Glutamatergic neuron (in vitro differentiated cells): ENCODE data around the gene BAG3. TPM values are rescaled to one million over a fixed set of nuclear protein-coding genes. Genes with fewer than 3 reads are reported as not detected.

Source experiments
- DNase-seq: peaks from one replicate; pipeline ENCODE4 v3.0.0; 2022
- H3K27ac Mint-ChIP-seq: one replicate; pipeline ENCODE4 v1.8.0; 2020; ENCODE audit warnings: mild to moderate bottlenecking, mixed read lengths, inconsistent platforms; ENCODE audit not compliant: unreplicated experiment
- H3K27me3 Mint-ChIP-seq: one replicate; pipeline ENCODE4 v1.8.0; 2020; ENCODE audit warnings: mild to moderate bottlenecking, moderate library complexity, mixed read lengths, inconsistent platforms; ENCODE audit not compliant: unreplicated experiment
- H3K36me3 Mint-ChIP-seq: one replicate; pipeline ENCODE4 v1.8.0; 2020; ENCODE audit warnings: mild to moderate bottlenecking, mixed read lengths, inconsistent platforms; ENCODE audit not compliant: unreplicated experiment
- H3K4me1 Mint-ChIP-seq: one replicate; pipeline ENCODE4 v1.8.0; 2020; ENCODE audit warnings: mild to moderate bottlenecking, low read depth, mixed read lengths, inconsistent platforms; ENCODE audit not compliant: unreplicated experiment
- H3K4me3 Mint-ChIP-seq: one replicate; pipeline ENCODE4 v1.8.0; 2020; ENCODE audit warnings: mild to moderate bottlenecking, mixed read lengths, inconsistent platforms; ENCODE audit not compliant: unreplicated experiment
- H3K9me3 Mint-ChIP-seq: one replicate; pipeline ENCODE4 v1.8.0; 2020; ENCODE audit warnings: mild to moderate bottlenecking, moderate library complexity, mixed read lengths, inconsistent platforms; ENCODE audit not compliant: unreplicated experiment
- total RNA-seq: library from RNA; stranded (reverse); fragmentation: NEBNext Ultra II Directional; extraction: Animal tissue kit (Norgen Biotek cat#: 25700); gene quantifications from one replicate; pipeline ENCODE4 v1.2.1, GENCODE V29; 2021; ENCODE audit not compliant: unreplicated experiment
- TF ChIP-seq, protein P1 (sequence below): fragments of 200-600 bp; sonication (generic); IDR thresholded peaks from one replicate; pipeline ENCODE4 v1.5.0; 2021; ENCODE audit not compliant: partially characterized antibody, unreplicated experiment

The BAG3 gene
- total RNA-seq, 1 donor from 2014 or later: 15.7 TPM

DNA sequence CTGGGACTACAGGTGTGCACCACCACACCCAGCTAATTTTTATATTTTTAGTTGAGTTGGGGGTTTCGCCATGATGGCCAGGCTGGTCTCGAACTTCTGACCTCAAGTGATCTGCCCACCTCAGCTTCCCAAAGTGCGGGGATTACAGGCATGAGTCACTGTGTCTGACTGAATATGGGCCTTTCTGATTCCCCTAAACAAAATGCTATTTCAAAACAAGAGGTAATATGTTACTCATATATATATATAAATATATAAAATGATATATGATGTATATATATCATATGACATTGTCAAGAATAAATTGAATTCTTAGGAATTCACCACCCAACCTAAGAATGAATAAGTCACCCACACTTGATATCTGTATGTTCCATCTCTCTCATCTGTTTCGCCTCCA is 41.7 kb upstream of the BAG3 start:
- Mint-ChIP-seq H3K4me1 (peaks cover 1% of the 10 kb centered on the region), H3K36me3 (peaks cover 10% of the 10 kb centered on the region), H3K9me3 (peaks cover 5% of the 10 kb centered on the region), H3K27me3 (peaks cover 2% of the 10 kb centered on the region), H3K27ac (no peak overlapping the region), H3K4me3 (no peak overlapping the region)
- no peak for DNase-seq
- TF ChIP-seq, protein P1, sequence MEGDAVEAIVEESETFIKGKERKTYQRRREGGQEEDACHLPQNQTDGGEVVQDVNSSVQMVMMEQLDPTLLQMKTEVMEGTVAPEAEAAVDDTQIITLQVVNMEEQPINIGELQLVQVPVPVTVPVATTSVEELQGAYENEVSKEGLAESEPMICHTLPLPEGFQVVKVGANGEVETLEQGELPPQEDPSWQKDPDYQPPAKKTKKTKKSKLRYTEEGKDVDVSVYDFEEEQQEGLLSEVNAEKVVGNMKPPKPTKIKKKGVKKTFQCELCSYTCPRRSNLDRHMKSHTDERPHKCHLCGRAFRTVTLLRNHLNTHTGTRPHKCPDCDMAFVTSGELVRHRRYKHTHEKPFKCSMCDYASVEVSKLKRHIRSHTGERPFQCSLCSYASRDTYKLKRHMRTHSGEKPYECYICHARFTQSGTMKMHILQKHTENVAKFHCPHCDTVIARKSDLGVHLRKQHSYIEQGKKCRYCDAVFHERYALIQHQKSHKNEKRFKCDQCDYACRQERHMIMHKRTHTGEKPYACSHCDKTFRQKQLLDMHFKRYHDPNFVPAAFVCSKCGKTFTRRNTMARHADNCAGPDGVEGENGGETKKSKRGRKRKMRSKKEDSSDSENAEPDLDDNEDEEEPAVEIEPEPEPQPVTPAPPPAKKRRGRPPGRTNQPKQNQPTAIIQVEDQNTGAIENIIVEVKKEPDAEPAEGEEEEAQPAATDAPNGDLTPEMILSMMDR: no peak

DNA sequence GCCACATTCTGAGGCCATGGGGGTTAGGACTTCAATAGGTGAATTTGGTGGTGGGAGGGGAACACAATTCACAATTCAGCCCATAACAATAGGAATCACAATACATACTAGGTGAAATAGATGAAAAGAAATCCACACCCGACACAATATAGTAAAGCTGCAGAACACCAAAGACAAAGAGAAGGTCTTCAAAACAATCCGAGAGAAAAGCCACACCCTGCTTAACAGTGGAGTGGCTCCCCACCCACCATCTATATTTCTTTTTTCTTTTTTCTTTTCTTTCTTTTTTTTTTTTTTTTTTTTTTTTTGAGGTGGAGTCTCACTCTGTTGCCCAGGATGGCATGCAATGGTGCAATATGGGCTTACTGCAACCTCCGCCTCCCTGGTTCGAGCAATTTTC is 39.7 kb upstream of the BAG3 start:
- H3K9me3 Mint-ChIP-seq: peaks cover 5% of the 10 kb centered on the region
- DNase-seq: no peak
- H3K4me3 Mint-ChIP-seq: no peak overlapping the region
- TF ChIP-seq, protein P1: no peak
- H3K4me1 Mint-ChIP-seq: peaks cover 1% of the 10 kb centered on the region
- H3K36me3 Mint-ChIP-seq: peaks cover 14% of the 10 kb centered on the region
- H3K27ac Mint-ChIP-seq: no peak overlapping the region
- peaks cover 2% of the 10 kb centered on the region for H3K27me3 Mint-ChIP-seq

DNA sequence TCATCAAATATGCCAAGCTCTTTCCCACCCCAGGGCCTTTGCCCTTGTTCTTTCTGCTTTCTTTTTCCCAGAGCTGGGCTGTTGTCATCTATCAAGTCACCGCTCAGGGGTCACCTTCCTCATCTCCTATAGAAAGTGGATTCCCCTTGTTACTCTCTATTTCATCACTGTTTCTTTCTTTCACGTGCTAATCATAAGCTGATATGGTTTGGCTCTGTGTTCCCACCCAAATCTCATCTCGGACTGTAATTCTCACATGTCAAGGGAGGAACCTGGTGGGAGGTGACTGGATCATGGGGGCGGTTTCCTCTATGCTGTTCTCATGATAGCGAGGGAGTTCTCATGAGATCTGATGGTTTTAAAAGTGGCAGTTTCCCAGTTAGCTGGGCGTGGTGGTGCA is 37.4 kb upstream of the BAG3 start:
- H3K4me1 Mint-ChIP-seq: peaks cover 1% of the 10 kb centered on the region
- no peak overlapping the region for H3K27ac Mint-ChIP-seq
- H3K36me3 Mint-ChIP-seq: peaks cover 14% of the 10 kb centered on the region
- peaks cover 2% of the 10 kb centered on the region for H3K27me3 Mint-ChIP-seq
- peaks cover 5% of the 10 kb centered on the region for H3K9me3 Mint-ChIP-seq
- no peak for DNase-seq
- TF ChIP-seq, protein P1: no peak
- H3K4me3 Mint-ChIP-seq: no peak overlapping the region

DNA sequence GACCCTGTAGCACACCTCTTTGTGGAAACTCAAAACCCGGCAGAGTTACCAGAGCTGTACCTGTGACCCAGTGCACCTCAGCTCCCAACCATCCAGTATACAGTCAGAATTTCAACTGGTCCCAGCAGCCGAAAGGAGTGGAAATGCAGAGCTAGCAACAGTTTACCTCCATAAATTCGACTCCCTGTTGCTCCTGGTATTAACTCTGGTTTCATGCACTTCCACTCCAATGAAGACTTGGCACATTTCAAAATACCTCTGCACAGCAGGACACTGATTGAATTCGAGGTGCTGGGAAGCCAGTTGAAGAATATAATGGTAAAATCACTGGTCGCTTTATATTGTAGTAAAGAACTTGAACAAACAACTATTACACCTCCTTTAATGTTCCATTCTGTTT is 36.5 kb upstream of the BAG3 start:
- no peak overlapping the region for H3K27ac Mint-ChIP-seq
- H3K27me3 Mint-ChIP-seq: peaks cover 2% of the 10 kb centered on the region
- TF ChIP-seq, protein P1: no peak
- peaks cover 14% of the 10 kb centered on the region for H3K36me3 Mint-ChIP-seq
- no peaks in the 10 kb centered on the region for H3K4me1 Mint-ChIP-seq
- H3K9me3 Mint-ChIP-seq: peaks cover 5% of the 10 kb centered on the region
- no peak for DNase-seq
- H3K4me3 Mint-ChIP-seq: no peak overlapping the region

DNA sequence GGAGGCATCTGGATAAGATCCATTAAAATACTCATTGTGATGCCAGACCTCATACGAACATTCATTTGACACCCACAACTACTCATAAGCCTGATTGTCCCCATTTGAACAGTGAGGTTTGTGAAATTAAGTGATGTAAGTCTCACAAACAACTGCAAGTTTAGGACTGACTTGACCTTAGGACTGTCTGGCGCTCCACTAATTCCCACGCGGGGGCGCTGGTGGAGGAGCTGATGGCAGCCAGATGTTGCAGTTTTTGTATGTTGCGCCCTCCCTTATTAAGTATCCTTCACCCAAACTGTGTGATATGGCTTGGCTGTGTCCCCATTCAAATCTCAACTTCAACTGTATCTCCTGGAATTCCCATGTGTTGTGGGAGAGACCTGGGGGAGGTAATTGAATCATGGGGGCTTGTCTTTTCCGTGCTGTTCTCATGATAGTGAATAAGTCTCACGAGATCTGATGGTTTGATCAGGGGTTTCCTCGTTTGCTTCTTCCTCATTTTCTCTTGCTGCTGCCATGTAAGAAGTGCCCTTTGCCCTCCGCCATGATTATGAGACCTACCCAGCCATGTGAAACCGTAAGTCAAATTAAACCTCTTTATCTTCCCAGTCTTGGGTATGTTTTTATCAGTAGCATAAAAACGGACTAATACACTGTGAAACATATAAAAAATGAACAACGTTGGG is 34.2 kb upstream of the BAG3 start:
- Mint-ChIP-seq H3K4me3 (no peak overlapping the region), H3K4me1 (peaks cover 2% of the 10 kb centered on the region), H3K27me3 (peaks cover 2% of the 10 kb centered on the region), H3K36me3 (peaks cover 4% of the 10 kb centered on the region), H3K9me3 (peaks cover 2% of the 10 kb centered on the region), H3K27ac (no peak overlapping the region)
- DNase-seq: peak; percentile 21
- TF ChIP-seq, protein P1: no peak
